IPS-11a (cell line): ENCODE measurements around the gene LDLRAD3.

Experiments used
- H3K4me3 ChIP-seq: one replicate; pipeline ENCODE4 v1.5.1; 2013; ENCODE audit warnings: low read depth, low read length, control low read depth

The LDLRAD3 gene

DNA sequence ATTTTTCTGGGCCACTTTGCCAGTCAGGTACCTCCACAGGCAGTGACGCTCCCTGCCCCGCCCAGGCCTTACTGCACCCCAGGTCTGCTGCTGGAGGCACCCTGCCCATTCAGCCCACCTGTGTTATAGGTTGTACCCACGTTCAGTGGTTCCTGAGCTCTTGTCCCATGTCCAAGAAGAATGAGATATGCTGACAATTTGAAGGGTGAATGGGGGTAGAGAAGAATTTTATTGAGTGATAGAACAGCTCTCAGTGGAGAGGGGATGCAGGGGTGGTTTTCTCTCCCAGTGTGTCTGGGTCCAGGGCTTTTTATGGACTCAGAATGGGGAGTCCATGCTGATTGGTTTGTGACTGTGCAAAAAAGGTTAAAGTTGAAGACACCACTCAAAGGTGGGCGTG, 149.7 kb downstream of the LDLRAD3 start:
- no peak overlapping the region for H3K4me3 ChIP-seq

DNA sequence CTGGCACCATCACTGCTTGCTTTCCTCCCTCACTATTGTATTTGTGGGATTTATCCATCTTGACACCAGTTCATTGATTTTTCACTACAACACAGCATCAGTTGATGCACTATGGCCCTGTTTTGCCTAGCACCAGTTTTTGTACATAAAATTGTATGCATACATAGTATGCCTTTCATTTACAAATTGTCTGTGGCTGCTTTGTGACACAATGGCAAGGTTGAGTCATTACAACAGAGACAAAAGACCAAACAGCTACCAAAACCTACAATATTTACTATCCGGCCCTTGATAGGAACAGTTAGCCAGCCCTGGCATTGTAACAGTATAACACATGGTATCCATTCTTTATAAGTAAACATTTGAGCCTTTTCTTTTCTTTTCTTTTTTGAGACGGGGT, 150.3 kb downstream of the LDLRAD3 start:
- H3K4me3 ChIP-seq: no peak overlapping the region

DNA sequence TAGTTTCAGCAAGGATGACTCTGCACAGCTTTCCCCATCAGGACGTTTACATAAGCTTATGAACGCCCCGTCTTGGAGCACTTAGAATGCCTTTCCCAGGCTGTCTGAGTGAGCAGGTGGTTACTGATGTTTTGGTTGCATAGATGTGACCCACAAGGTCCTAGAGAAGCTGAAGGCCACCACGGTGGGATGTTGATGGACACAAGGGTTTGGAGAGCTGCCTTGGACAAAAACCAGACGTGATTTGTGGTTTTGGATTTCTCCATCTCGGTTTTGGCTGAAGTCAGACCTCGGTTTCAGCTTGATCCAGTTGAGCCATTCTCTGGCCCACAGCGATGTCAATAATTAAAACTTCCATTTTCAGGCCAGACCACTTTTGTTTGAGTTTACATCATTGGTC, 151.9 kb downstream of the LDLRAD3 start:
- no peak overlapping the region for H3K4me3 ChIP-seq

DNA sequence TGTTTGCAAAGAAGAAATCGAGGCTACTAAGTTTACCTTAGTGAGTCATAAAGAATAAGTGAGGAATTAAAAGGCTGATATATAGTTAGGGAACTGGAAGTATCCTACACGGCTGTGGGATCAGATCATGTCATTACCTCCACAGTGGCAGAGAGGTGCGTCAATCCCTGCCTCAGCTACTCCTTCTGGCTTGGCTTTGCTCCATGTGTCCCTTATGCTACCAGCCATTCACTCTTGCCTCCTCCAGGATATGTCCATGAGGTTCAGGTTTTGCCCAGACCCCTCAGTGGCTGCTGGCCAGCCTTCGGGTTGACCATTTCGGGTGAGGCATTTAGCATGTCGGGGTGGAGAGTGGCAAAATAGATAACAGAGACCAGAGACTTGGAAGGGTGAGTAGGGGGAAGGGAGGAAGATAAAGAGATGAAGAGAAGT, 153.4 kb downstream of the LDLRAD3 start:
- H3K4me3 ChIP-seq: no peak overlapping the region

DNA sequence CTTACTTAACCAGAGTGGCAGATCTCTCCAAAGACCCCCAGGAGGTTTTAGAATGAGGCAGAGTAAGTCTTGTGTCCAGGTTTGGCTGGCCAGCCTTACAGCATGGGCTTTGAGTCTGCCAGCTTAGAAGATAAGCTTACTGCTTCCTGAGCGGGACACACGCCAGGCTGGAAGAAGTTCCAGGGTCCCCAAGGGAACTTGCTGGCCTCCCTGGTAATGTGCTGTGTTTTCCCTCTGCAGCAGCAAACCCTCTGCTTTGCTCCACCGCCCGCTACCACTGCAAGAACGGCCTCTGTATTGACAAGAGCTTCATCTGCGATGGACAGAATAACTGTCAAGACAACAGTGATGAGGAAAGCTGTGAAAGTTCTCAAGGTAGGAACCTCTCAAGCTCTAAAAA, 154.2 kb downstream of the LDLRAD3 start:
- H3K4me3 ChIP-seq: no peak overlapping the region

DNA sequence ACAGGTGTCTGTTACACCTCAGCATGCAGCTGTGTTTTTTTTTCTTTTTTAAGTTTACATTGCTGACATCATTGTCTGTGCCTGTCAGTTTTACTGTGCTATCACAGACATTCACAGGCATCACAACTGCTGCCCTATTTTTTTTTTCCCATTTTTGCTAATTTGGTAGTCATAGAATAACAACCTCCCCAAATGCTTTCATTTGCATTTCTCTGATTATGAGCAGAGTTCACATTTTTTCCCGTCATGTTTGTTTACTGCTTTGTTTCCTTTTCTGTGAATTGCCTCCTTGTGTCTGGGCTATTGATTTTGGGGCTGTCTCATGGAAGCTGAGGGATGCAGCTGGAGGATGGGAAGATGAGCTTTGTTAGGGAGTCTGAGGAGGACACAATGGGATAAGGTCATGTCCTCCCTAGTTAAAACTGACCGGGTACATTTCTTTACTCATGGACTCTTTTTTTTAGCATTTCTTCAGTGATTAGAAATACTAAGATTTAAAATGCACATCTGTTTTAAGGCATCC, 155.1 kb downstream of the LDLRAD3 start:
- no peak overlapping the region for H3K4me3 ChIP-seq

DNA sequence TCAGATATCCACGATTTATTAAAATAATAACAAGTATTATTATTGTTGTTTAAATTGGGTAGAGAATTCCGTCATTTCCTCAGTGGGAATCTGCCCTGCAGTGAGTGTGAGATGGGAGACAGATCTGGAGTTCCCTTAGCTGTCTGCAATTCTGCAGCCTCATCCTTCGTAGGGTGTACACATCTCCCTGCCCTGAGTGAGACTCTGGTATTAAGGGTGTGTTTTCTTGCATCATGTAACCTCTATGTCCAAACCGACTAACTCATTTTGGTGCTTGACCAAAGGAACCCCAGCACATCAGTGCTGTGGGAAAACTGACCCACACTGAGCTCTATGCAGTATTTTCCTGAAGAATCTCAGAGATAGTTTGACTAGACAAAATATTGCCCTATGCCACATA, 157.6 kb downstream of the LDLRAD3 start:
- no peak overlapping the region for H3K4me3 ChIP-seq

DNA sequence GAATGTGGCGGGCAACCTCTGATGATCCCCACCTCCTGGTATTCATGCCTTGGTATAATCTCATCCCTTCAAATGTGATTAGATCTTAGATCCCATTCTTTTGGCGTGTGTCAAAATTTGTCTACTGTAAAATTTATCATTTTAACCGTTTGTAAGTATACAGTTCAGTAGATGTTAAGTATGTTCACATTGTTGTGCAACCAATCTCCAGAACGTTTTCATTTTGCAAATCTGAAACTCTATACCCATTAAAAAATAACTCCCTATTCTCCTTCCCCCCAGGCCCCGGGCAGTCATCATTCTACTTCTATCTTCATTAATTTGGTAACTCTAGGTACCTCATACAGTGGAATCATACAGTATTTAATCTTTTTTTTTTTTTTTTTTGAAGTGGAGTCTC, 159.0 kb downstream of the LDLRAD3 start:
- H3K4me3 ChIP-seq: no peak overlapping the region

DNA sequence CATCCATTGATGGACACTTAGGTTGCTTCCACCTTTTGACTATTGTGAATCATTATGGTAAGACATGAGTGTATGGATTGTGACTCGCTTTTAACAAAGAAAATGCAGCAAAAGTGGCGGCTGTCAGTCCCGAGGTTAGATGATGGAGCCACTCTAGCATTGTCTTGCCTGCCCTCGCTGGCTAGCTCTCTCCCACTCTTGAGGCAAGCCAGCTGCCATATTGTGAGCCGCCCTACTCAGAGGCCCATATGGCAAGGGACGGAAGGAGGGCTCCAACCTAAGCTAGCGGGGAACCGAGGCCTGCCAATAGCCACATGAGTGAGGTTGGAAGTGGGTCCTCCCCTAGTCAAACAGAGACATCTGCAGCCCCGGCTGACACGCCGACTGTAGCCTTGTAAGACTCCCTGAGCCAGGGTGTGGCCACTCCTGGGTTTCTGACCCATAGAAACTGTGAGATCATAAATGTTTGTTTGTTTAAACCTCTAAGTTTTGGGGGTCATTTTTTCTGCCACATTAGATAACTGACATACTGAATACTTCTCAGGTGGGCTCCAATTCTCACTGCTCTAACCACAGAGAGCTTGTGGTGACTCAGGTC, 160.2 kb downstream of the LDLRAD3 start:
- H3K4me3 ChIP-seq: no peak overlapping the region

DNA sequence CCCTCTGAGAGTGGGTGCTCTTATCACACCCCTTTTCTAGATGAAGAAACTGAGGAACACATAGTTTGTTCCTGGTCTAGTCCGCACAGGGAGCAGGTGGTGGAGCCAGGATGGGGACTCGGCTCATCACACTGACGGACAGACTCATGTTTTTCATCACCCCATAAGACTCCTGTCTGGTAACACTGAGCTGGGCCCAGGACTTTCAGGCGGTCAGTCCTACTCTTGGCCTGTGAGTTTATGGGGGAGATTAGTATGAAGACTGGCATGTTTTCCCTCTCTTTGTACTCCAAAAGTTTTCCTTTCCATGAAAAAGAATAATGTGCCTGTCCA, 160.8 kb downstream of the LDLRAD3 start:
- no peak overlapping the region for H3K4me3 ChIP-seq

DNA sequence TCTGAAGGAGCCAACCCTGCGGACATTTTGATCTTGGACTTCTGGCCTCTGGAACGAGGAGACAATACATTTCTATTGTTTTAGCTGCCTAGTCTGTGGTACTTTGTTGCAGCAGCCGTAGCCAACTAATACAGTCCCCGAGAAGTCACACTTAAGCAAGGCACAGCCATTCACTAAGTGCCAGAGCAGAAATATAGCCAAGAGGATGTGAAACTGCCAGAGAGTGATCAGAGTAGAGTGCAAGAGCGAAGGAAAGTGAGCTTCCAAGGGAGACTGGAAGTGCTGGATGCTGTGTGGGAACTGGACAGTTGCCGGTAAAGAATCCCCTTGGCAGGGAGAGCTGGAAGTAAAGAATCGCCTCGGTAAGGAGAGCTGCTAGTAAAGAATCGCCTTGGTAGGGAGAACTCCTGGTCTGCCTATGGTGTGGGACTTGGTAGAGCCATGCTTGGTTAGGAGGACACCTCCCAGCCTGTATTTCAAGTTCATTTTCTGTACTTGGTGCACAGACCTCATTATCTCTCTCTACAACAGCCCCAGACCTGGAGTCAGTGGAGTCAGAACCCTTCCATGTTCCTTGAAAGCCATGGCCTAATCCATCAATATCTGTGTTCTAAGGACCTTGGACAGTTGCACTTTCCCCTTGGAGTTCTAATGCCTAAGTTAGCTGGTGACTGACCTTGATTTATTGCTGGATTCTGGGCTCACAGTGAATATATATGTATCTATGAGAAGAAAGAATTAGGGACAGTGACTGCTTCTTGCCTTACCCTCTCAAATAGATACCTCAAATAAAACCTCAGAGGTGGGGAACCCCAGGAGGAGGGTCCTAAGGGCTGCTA, 162.1 kb downstream of the LDLRAD3 start:
- H3K4me3 ChIP-seq: no peak overlapping the region

DNA sequence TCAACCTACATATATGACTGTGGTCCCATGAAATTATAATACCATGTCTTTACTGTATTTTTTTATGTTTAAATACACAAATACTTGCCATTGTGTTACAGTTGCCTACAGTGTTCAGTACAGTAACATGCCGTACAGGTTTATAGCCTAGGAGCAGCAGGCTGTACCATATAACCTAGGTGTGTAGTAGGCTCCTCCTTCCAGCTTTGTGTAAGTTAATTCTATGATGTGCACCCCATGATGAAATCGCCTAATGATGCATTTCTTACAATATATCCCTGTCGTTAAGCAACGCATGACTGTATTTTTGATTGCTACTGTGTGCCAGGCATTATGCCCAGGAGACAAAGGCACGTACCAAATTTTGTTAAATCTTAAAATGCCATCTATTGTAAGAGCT, 163.7 kb downstream of the LDLRAD3 start:
- no peak overlapping the region for H3K4me3 ChIP-seq

DNA sequence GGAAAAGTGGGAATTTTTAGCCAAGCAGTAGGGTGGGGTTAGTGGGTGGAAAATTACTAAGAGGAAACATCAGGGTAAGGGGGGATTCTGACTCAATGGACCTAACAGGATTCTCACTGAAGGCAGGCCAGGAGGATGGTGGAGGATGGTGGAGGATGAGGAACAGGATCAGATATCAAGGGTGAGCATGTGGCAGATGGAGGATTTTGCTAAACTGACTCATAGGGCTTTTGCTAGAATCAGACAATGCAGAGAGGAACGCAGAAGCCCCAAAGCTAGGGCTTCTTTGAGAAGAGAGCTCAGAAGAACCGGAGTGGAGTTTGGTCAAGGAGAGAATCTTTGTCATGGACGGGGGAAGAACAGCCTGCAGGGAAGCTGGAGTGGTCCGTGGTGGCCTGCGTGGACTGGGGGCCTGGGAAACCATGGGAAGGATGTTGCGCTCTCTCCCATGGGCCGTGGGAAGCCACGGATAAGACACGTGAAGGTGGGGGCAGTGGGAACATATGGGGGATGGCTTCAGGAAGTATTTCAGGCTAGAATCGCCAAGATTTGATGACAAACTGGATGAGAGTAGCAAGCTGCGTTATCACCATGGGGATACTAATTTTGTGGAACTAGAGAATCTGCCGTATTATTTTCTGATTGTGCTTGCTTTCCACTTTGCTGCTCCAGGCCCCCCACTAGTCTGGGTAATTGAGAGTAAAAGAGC, 165.2 kb downstream of the LDLRAD3 start:
- H3K4me3 ChIP-seq: no peak overlapping the region

DNA sequence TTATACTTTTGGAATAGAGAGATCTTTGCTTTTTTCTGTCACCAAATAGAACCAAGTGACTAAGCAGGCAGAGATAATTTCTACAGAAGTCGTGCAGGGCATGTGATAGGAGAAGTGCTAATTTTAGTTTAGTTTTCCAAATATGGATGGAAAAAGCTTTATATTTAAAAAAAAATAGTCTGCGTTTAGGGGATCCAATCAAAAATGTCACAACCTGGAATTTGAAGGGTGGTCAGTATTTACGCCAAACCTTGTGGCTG, 165.7 kb downstream of the LDLRAD3 start:
- H3K4me3 ChIP-seq: no peak overlapping the region

DNA sequence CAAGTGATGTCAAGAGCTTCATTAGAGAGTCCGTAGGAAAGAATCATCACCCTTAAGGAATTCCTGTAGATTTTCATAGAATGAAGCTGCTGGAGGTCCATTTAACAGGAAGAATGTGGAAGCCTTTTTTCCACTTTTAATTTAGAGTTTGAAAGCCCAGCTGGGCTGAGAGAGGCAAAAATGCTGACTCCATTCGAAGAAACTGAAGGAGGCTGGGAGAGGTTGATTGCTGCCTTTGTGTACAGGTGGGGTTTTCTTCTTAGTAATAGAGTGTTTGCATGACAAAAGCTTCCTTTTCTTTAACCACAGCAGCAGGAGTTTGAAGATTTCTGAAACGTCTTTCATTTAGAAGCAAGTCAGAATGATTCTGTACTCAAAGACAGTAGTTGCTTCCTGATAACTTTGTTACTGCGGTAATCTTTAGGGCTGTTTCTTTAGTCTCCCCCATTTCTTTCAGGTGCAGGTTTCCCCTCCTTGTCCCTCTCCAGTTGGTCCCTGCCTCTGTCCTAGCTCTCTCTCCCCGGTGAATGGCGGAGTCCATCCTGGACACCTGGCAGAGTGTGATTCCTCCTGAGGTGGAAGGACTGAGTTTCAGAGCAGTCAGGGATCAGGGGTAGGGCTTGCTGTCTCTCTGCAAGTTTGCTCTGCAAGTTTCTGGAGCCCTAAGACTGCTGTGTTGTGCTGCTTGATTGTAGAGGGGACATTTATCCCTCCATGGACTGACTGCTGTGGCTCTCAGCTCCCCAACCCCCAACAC, 166.2 kb downstream of the LDLRAD3 start:
- no peak overlapping the region for H3K4me3 ChIP-seq

DNA sequence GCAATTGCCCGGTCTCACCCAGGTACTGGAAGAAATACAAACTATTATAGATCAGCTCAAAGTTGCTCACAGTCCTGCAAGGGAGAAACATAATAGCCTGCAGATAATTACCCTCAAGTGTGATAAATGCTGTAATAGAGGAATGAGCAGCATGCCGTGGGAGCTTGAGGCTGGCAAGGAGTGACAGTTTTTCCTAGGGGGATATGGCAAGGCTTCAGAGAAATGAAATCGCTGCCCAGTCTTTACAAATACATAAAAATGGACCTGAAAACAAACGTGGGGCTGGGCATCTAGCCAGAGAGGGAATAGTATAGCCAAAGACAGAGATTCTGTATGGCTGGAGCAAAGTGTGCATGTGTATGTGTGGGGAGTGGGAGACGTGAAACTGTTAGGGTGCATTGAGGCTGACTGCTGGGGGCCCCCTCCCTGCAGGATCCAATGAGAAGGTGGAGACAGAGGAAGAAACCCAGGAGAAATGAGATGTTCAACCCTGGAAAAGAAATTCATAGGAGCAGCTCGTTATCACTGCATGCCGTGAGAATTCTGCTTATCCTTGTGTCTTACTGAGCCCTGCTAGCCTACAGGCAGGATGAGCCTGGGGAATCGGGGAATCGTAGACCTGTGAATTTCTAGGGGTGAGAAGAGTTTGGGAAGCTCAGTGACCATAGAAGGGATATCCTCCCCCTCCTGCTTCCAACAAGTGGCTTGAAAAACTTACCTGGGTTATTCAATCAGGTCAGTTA, 167.0 kb downstream of the LDLRAD3 start:
- no peak overlapping the region for H3K4me3 ChIP-seq

DNA sequence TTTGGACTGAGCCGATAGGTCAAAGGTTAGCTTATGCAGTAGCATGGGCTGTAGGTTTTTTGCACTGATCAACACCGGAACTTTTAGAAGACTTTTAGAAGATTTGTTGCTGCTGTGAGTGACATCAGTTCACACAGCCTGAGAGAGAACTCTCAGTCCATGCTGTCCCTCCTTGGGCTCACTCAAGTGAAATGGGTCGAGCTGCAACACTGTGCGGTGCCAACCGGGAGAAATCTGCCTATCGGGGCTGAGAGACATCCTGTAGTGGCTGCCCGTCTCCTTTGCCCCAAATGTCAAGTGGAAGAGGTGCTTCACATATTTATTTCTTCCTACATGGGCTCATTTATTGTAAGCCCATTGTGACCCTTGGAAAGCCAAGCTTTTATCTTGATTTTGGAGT, 170.2 kb downstream of the LDLRAD3 start:
- no peak overlapping the region for H3K4me3 ChIP-seq

DNA sequence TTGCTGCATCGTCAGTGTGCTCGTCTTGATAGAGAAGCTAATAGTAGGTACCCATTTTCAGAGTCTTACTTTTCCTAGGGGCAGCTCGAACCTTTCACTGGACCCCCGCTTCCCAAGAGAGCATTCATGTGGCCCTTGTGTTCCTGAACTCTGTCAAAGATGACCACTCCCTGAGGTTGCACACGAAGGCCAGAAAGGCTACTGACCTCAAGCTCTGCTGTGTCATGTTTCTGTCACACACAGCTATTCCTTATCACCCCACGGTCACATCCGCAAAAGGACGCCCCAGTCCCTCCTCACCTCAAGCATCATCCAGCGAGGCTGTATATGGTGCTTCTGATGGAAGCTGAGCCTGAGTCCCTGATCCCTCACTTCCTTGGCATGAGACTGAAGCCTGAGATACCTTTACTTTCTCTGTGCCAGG, 171.5 kb downstream of the LDLRAD3 start:
- H3K4me3 ChIP-seq: no peak overlapping the region

DNA sequence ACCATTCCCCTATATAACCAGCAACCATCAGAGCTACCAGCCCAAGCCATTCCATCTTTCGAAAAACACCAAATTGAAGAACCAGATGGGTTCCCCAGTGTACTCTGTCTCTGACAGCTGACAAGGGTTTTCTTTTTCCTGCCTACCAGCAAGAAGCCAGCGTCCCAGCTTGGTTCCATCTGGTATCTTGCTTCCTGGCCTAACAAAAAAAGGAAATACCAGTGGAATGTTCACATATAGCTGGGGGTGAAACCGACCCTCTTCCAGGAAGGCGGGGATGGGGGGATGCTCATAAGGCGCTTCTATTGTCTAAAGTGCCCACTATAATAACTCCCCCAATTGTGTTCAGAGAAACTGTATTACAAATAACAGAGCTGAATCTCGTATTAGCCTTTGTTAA, 172.3 kb downstream of the LDLRAD3 start:
- no peak overlapping the region for H3K4me3 ChIP-seq

DNA sequence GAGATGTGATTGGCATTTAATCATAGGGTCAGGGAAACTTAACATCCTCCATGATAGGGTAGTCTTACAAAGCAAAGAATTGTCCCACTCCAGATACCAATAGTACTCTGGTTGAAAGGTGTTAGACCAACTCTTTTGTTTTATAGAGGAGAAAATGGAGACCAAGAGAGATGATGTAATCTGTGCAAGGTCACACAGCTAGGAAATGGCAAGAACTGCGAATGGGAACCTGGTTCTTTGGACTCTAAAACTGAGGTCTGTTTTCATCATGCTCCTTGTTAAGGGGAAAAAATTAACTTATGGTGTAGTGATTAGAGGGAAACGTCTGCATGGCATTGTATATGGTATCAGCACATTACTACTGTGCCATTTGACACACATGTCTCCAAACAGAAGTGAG, 174.2 kb downstream of the LDLRAD3 start:
- no peak overlapping the region for H3K4me3 ChIP-seq

DNA sequence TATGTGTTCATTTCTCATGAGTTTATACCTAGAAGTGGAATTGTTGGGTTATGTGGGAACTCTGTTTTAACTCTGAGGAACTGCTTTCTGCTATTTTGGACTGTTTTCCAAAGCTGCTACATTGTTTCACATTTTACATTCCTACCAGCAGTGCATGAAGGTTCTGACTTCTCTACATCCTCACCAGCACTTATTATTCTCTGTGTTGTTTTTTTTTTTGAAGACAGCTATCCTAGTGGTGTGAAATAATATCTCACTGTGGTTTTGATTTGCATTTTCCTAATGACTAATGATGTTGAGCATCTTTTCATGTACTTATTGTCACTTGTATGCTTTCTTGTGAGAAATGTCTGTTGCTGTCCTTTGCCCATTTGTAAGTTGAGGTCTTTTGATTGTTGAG, 175.4 kb downstream of the LDLRAD3 start:
- no peak overlapping the region for H3K4me3 ChIP-seq
